Testis (tissue), 2 donors: Measurements from ENCODE around the gene REEP3.

Source experiments
- POLR2A ChIP-seq: fragments of 450-650 bp; IDR thresholded peaks from one replicate; pipeline ENCODE4 v1.6.1; 2017; ENCODE audit warnings: antibody characterized with exemption, mild to moderate bottlenecking, moderate library complexity
- TF ChIP-seq, protein P1 (sequence below), 3 experiments: fragments of 450-650 bp in 2 of 3; fragments of 200-600 bp in 1 of 3; sonication (generic) in 1 of 3; IDR thresholded peaks; one replicate each; pipeline ENCODE4 v1.5.1; 2016 to 2019; ENCODE audit warnings: antibody characterized with exemption in 3 of 3, mild to moderate bottlenecking in 2 of 3, moderate library complexity in 1 of 3

GRCh38 chr10:63582690-63583089, 61.5 kb downstream of the REEP3 start:
- no peak for TF ChIP-seq POLR2A
- TF ChIP-seq, protein P1, sequence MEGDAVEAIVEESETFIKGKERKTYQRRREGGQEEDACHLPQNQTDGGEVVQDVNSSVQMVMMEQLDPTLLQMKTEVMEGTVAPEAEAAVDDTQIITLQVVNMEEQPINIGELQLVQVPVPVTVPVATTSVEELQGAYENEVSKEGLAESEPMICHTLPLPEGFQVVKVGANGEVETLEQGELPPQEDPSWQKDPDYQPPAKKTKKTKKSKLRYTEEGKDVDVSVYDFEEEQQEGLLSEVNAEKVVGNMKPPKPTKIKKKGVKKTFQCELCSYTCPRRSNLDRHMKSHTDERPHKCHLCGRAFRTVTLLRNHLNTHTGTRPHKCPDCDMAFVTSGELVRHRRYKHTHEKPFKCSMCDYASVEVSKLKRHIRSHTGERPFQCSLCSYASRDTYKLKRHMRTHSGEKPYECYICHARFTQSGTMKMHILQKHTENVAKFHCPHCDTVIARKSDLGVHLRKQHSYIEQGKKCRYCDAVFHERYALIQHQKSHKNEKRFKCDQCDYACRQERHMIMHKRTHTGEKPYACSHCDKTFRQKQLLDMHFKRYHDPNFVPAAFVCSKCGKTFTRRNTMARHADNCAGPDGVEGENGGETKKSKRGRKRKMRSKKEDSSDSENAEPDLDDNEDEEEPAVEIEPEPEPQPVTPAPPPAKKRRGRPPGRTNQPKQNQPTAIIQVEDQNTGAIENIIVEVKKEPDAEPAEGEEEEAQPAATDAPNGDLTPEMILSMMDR (IDR thresholded peaks at IDR 0.05) = no peak
